GM12878 (cell line): Measurements from ENCODE around the gene GPC6. TPM values are rescaled to one million over a fixed set of nuclear protein-coding genes. Genes with fewer than 3 reads are reported as not detected.

Source experiments
- ATAC-seq: fragments of 200-7000 bp; cut with Tn5 transposase; 3 replicates; pipeline ENCODE4 v1.9.1; 2020; ENCODE audit warnings: mild to moderate bottlenecking, moderate library complexity
- BruUV-seq: library from RNA; stranded (reverse); fragments of 400-500 nt; replicated peaks from 2 replicates; lab custom pipeline; 2021; lab: Mats Ljungman, UMichigan
- CTCF ChIA-PET: fragments of 300-600 bp; sonication (Branson Sonifier 250); formaldehyde crosslinking; extraction: SDS; loops from one replicate; lab custom pipeline; 2021; ENCODE audit warnings: inconsistent platforms; lab: Yijun Ruan, JAX
- POLR2A ChIA-PET: fragments of 350-600 bp; formaldehyde crosslinking; extraction: SDS; loops from one replicate; lab custom pipeline; 2021; ENCODE audit warnings: inconsistent platforms; lab: Charles Lee
- RAD21 ChIA-PET: fragments of 300-600 bp; sonication (Branson Sonifier 250); formaldehyde crosslinking; loops from one replicate; lab custom pipeline; 2023; ENCODE audit warnings: antibody characterized with exemption; ENCODE audit not compliant: unreplicated experiment; lab: Charles Lee
- SMC1A ChIA-PET: fragments of 300-600 bp; sonication (Branson Sonifier 250); formaldehyde crosslinking; loops from one replicate; lab custom pipeline; 2023; ENCODE audit not compliant: unreplicated experiment, uncharacterized antibody; lab: Charles Lee
- DNase-seq: peaks from one replicate; pipeline ENCODE4 v3.0.0-alpha.2; 2011; ENCODE audit warnings: low read depth, low spot score
- FAIRE-seq: peaks from 3 replicates; lab custom pipeline; 2011; peaks lifted over from hg19 to GRCh38; lab: Jason Lieb, UNC
- H2AFZ ChIP-seq: 2 replicates; pipeline ENCODE4 v1.6.0; 2011; ENCODE audit warnings: low read depth, low read length, control low read depth; ENCODE audit not compliant: control insufficient read depth
- H3K27ac ChIP-seq: 2 replicates; pipeline ENCODE4 v1.5.1; 2011; ENCODE audit warnings: control low read depth; ENCODE audit not compliant: control insufficient read depth, insufficient read depth
- H3K27me3 ChIP-seq, 2 experiments: replicated peaks in 1 of 2; 2 replicates each; pipeline versions ENCODE4 v1.6.0 to v1.6.1; 2011; ENCODE audit warnings: low read length in 1 of 2; ENCODE audit not compliant: control insufficient read depth in 2 of 2, insufficient read depth in 2 of 2
- H3K36me3 ChIP-seq, 2 experiments: 2 replicates each; pipeline ENCODE4 v1.5.1; 2011; ENCODE audit warnings: low read length in 1 of 2; ENCODE audit not compliant: control insufficient read depth in 2 of 2, insufficient read depth in 2 of 2
- H3K4me1 ChIP-seq: 2 replicates; pipeline ENCODE4 v1.6.1; 2011; ENCODE audit warnings: mild to moderate bottlenecking, low read length, moderate library complexity, mixed read lengths; ENCODE audit not compliant: control insufficient read depth, insufficient read depth
- H3K4me2 ChIP-seq: 2 replicates; pipeline ENCODE4 v1.6.0; 2011; ENCODE audit warnings: control low read depth; ENCODE audit not compliant: control insufficient read depth, insufficient read depth
- H3K4me3 ChIP-seq: fragments of 200-600 bp; sonication (generic); 2 replicates; pipeline ENCODE4 v1.5.1; 2016
- H3K79me2 ChIP-seq: 2 replicates; pipeline ENCODE4 v1.6.0; 2011; ENCODE audit warnings: low read length; ENCODE audit not compliant: control insufficient read depth, insufficient read depth
- H3K9ac ChIP-seq: 2 replicates; pipeline ENCODE4 v1.8.0; 2011; ENCODE audit warnings: low read length, control low read depth, mixed read lengths; ENCODE audit not compliant: control insufficient read depth, insufficient read depth
- H3K9me3 ChIP-seq: replicated peaks from 3 replicates; pipeline ENCODE4 v1.5.1; 2011; ENCODE audit warnings: mild to moderate bottlenecking, low read length; ENCODE audit not compliant: control insufficient read depth, insufficient read depth
- H4K20me1 ChIP-seq: 2 replicates; pipeline ENCODE4 v1.6.0; 2011; ENCODE audit not compliant: control insufficient read depth, insufficient read depth
- FOXM1 ChIP-seq: IDR thresholded peaks from 2 replicates; pipeline ENCODE4 v1.6.1; 2012; ENCODE audit warnings: low read depth, mild to moderate bottlenecking, inconsistent platforms, low read length, moderate library complexity
- HDGF ChIP-seq: fragments of 450-650 bp; IDR thresholded peaks from 2 replicates; pipeline ENCODE4 v1.6.1; 2016; ENCODE audit warnings: antibody characterized with exemption
- NR2C2 ChIP-seq: IDR thresholded peaks from 2 replicates; pipeline ENCODE4 v1.6.1; 2011; ENCODE audit warnings: borderline replicate concordance, low read depth; ENCODE audit not compliant: control insufficient read depth, insufficient read length
- RAD51 ChIP-seq: fragments of 450-650 bp; IDR thresholded peaks from 2 replicates; pipeline ENCODE4 v1.6.1; 2016; ENCODE audit warnings: moderate library complexity, mild to moderate bottlenecking, inconsistent platforms
- RCOR1 ChIP-seq: conservative IDR thresholded peaks from 2 replicates; pipeline ENCODE4 v1.6.1; 2012; ENCODE audit warnings: low read depth, low read length, improper control_type of control experiment
- REST ChIP-seq: IDR thresholded peaks from 2 replicates; pipeline ENCODE4 v1.6.1; 2012; ENCODE audit warnings: mild to moderate bottlenecking, low read depth, low read length
- RUNX3 ChIP-seq: IDR thresholded peaks from 2 replicates; pipeline ENCODE4 v1.6.1; 2012; ENCODE audit warnings: low read length, inconsistent platforms
- SMC3 ChIP-seq: IDR thresholded peaks from 2 replicates; pipeline ENCODE4 v1.6.1; 2011; ENCODE audit warnings: low read length, improper control_type of control experiment, borderline replicate concordance
- TAF1 ChIP-seq: IDR thresholded peaks from 2 replicates; pipeline ENCODE4 v1.6.1; 2011; ENCODE audit warnings: mild to moderate bottlenecking, low read depth, low read length, borderline replicate concordance
- WRNIP1 ChIP-seq: IDR thresholded peaks from 2 replicates; pipeline ENCODE4 v1.6.1; 2011; ENCODE audit warnings: low read depth, low read length, improper control_type of control experiment, borderline replicate concordance
- WGBS: methylation state at CpG from one replicate; pipeline ENCODE4 v1.1.6; 2016; ENCODE audit warnings: low lambda C conversion rate; ENCODE audit not compliant: insufficient replicate concordance, insufficient coverage; ENCODE audit errors: missing lambda C conversion rate; 5-methylcytosine and 5-hydroxymethylcytosine counted together
- in situ Hi-C: fragments of 300-500 bp; cut with MboI; formaldehyde crosslinking; loops from 9 replicates; pipeline ENCODE4 v1.14.3; 2018; ENCODE audit warnings: mixed read lengths
- intact Hi-C: fragments of 100-400 bp; cut with micrococcal nuclease; formaldehyde crosslinking; loops from one replicate; pipeline ENCODE4 v1.14.2; 2022; ENCODE audit not compliant: unreplicated experiment
- polyA plus RNA-seq, 11 experiments: library from polyadenylated mRNA; depleted of rRNA in 4 of 11; unstranded in 6 of 11; stranded (reverse) in 5 of 11; fragments of >200 nt; fragmentation: Nextera tagmentation in 4 of 11; fragmentation: Illumina TruSeq in 1 of 11; extraction: Ambion mirVana in 4 of 11; extraction: Trizol in 1 of 11; gene quantifications; 1 replicate in 1 of 11; 2 replicates in 10 of 11; pipeline versions ENCODE4 v1.2.1 to v1.2.3, GENCODE V29; 2011 to 2016; ENCODE audit warnings: inconsistent platforms in 2 of 11, missing spikeins in 2 of 11, low read depth in 1 of 11
- total RNA-seq, 4 experiments: library from RNA; depleted of rRNA in 3 of 4; stranded (reverse); fragments of >200 nt in 3 of 4; fragmentation: Illumina TruSeq in 1 of 4; extraction: Trizol in 1 of 4; gene quantifications; 2 replicates each; pipeline versions ENCODE4 v1.2.1 to v1.2.3, GENCODE V29; 2013 to 2021
- TF ChIP-seq, protein P1 (sequence below): fragments of 150-350 bp; IDR thresholded peaks from 2 replicates; pipeline ENCODE4 v1.6.1; 2016; ENCODE audit warnings: low read depth, low read length
- TF ChIP-seq, protein P2 (sequence below): fragments of 450-650 bp; IDR thresholded peaks from 2 replicates; pipeline ENCODE4 v1.6.1; 2016; ENCODE audit warnings: mild to moderate bottlenecking, moderate library complexity, borderline replicate concordance

The GPC6 gene
- total and polyA plus RNA-seq, 10 of the 15 experiments (the other 5 are each of a cell fraction or from before 2014, with no cell fraction given) = 0.03 to 0.04 (median 0.03) TPM; not detected in 7

DNA sequence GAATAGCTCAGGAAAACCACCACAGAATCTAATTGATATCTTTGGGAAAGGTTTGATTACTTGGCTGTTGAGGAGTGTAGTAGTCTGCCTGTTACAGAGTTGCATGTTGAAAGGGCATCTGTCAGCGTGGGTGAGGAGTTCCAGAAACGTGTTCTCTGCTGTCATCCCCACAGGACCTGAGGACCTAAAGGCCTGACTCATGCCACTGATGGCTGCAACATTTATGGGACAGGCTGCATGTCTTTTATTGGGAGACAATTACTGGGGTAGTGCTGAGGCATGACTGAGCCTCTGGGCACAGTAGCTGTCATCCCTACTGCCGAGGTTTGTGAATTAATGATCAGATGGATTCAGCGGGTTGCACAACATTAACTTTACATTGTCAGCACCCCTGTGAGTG, 525.9 kb downstream of the GPC6 start:
- POLR2A ChIA-PET = no interaction called here
- intact Hi-C loops = no loop called here
- 39% methylated on average over 4 of the region's 4 CpGs for WGBS
- no TSS peak for BruUV-seq
- in situ Hi-C loops = no loop called here
- H3K27ac ChIP-seq = no peak overlapping the region
- ATAC-seq (no peak), DNase-seq (no peak), FAIRE-seq (no peak)
- H3K36me3 ChIP-seq = no peaks in the 10 kb centered on the region
- no peaks in the 10 kb centered on the region for H3K79me2 ChIP-seq
- no peak overlapping the region for H3K4me2 ChIP-seq
- RAD21 ChIA-PET = no interaction called here
- no peak overlapping the region for H2AFZ ChIP-seq
- H3K9ac ChIP-seq = no peak overlapping the region
- no peaks in the 10 kb centered on the region for H3K9me3 ChIP-seq
- H3K4me1 ChIP-seq = no peaks in the 10 kb centered on the region
- SMC1A ChIA-PET = no interaction called here
- H3K27me3 ChIP-seq = no peaks in the 10 kb centered on the region
- CTCF ChIA-PET = no interaction called here
- H4K20me1 ChIP-seq = no peaks in the 10 kb centered on the region
- no peak overlapping the region for H3K4me3 ChIP-seq
- TF ChIP-seq HDGF = no peak
- TF ChIP-seq, protein P1, sequence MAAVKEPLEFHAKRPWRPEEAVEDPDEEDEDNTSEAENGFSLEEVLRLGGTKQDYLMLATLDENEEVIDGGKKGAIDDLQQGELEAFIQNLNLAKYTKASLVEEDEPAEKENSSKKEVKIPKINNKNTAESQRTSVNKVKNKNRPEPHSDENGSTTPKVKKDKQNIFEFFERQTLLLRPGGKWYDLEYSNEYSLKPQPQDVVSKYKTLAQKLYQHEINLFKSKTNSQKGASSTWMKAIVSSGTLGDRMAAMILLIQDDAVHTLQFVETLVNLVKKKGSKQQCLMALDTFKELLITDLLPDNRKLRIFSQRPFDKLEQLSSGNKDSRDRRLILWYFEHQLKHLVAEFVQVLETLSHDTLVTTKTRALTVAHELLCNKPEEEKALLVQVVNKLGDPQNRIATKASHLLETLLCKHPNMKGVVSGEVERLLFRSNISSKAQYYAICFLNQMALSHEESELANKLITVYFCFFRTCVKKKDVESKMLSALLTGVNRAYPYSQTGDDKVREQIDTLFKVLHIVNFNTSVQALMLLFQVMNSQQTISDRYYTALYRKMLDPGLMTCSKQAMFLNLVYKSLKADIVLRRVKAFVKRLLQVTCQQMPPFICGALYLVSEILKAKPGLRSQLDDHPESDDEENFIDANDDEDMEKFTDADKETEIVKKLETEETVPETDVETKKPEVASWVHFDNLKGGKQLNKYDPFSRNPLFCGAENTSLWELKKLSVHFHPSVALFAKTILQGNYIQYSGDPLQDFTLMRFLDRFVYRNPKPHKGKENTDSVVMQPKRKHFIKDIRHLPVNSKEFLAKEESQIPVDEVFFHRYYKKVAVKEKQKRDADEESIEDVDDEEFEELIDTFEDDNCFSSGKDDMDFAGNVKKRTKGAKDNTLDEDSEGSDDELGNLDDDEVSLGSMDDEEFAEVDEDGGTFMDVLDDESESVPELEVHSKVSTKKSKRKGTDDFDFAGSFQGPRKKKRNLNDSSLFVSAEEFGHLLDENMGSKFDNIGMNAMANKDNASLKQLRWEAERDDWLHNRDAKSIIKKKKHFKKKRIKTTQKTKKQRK = no peak
- no peak for TF ChIP-seq REST
- no peak for TF ChIP-seq SMC3
- TF ChIP-seq, protein P2, sequence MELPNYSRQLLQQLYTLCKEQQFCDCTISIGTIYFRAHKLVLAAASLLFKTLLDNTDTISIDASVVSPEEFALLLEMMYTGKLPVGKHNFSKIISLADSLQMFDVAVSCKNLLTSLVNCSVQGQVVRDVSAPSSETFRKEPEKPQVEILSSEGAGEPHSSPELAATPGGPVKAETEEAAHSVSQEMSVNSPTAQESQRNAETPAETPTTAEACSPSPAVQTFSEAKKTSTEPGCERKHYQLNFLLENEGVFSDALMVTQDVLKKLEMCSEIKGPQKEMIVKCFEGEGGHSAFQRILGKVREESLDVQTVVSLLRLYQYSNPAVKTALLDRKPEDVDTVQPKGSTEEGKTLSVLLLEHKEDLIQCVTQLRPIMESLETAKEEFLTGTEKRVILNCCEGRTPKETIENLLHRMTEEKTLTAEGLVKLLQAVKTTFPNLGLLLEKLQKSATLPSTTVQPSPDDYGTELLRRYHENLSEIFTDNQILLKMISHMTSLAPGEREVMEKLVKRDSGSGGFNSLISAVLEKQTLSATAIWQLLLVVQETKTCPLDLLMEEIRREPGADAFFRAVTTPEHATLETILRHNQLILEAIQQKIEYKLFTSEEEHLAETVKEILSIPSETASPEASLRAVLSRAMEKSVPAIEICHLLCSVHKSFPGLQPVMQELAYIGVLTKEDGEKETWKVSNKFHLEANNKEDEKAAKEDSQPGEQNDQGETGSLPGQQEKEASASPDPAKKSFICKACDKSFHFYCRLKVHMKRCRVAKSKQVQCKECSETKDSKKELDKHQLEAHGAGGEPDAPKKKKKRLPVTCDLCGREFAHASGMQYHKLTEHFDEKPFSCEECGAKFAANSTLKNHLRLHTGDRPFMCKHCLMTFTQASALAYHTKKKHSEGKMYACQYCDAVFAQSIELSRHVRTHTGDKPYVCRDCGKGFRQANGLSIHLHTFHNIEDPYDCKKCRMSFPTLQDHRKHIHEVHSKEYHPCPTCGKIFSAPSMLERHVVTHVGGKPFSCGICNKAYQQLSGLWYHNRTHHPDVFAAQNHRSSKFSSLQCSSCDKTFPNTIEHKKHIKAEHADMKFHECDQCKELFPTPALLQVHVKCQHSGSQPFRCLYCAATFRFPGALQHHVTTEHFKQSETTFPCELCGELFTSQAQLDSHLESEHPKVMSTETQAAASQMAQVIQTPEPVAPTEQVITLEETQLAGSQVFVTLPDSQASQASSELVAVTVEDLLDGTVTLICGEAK = no peak
- TF ChIP-seq FOXM1 = no peak
- no peak for TF ChIP-seq NR2C2
- no peak for TF ChIP-seq RUNX3
- TF ChIP-seq TAF1 = no peak
- TF ChIP-seq RCOR1 = no peak
- no peak for TF ChIP-seq RAD51
- no peak for TF ChIP-seq WRNIP1
